ENCODE results near the gene POC1A.
A peak's percentile ranks its signal among the peaks of the same experiment; 100 is the strongest.

POC1A gene

DNA sequence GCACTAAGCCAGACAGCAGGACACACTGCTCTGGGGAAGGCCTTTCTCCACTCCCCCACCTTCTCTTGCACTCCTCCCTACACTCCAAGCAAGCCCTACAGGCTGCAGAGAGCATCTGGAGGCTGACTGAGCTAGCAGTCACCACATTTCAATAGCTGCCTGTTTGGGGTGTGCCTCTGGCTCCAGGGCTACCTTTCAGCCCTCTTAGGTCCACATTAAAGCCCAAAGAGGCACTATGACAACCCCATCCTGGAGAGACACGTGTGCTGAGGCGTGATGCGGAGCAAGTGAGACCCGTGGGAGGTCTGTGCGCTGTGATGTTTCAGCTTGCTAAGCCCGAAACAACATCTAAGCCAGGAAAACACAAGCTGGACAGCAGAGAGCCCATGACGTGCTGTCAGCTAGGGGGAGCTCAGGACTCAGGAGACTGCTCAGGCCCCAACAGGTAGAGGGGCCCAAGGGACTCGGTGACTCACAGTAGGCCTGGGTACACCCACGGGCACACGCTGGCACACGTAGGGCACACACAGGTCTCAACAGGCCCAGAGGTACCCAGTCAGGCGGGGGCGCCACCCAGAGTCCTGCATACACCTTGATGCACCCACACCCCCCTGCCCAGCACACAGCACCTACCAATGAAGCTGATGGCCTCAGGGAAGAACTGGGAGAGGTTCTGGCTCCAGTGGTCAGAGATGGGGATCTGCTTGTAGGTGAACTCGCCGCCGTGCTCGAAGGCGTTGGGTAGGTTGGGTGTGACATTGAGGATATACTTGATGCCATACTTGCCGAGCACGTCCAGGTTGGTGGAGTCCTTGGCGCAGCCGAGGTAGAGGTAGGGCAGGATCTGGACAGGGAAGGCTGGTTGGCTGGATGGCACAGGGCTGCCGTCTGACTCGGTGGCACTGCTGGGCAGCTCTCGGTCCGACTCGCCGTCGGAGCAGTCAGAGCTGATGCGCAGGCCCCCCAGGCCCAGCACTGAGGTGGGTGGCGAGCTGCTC is 100.6 kb downstream of the POC1A start:
- DNase-seq (ENCODE audit: low spot score): peak; percentile 68
- in situ Hi-C loops (cut with MboI; ENCODE audit: low sequenced_read_pairs, unreplicated experiment): no loop called here
- TF ChIP-seq, protein P1, sequence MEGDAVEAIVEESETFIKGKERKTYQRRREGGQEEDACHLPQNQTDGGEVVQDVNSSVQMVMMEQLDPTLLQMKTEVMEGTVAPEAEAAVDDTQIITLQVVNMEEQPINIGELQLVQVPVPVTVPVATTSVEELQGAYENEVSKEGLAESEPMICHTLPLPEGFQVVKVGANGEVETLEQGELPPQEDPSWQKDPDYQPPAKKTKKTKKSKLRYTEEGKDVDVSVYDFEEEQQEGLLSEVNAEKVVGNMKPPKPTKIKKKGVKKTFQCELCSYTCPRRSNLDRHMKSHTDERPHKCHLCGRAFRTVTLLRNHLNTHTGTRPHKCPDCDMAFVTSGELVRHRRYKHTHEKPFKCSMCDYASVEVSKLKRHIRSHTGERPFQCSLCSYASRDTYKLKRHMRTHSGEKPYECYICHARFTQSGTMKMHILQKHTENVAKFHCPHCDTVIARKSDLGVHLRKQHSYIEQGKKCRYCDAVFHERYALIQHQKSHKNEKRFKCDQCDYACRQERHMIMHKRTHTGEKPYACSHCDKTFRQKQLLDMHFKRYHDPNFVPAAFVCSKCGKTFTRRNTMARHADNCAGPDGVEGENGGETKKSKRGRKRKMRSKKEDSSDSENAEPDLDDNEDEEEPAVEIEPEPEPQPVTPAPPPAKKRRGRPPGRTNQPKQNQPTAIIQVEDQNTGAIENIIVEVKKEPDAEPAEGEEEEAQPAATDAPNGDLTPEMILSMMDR (IDR thresholded peaks at IDR 0.05; ENCODE audit: borderline replicate concordance, control extremely low read depth, extremely low read depth, insufficient read depth, missing control alignments): peak; percentile 82

DNA sequence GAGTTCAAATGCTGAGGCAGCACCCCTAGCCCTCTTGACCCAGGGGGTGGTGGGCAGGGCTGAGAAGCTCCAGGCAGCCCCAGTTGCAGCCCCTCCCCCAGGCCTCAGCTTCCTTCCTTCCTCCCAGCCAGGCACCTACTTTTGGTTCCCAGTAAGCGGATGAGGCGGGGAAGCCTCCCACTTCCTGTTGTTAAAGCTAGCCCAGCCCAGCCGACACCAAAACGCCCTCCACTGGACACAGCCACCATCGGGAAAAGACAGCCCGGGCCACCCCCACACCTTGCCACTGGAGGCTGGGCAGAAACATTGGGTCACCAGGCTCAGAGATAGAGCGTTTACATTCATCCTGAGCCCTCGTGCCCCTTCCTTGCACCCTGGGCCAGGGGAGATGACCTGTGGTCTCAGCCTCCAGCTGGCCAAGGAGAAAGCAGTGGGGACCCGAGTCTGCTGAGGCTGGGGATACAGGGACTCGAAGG is 101.4 kb downstream of the POC1A start:
- TF ChIP-seq, protein P1 (IDR thresholded peaks at IDR 0.05; ENCODE audit: borderline replicate concordance, control extremely low read depth, extremely low read depth, insufficient read depth, missing control alignments): peak; percentile 40
- peak; percentile 63 for DNase-seq (ENCODE audit: low spot score)
- in situ Hi-C loops (cut with MboI; ENCODE audit: low sequenced_read_pairs, unreplicated experiment): no loop called here

DNA sequence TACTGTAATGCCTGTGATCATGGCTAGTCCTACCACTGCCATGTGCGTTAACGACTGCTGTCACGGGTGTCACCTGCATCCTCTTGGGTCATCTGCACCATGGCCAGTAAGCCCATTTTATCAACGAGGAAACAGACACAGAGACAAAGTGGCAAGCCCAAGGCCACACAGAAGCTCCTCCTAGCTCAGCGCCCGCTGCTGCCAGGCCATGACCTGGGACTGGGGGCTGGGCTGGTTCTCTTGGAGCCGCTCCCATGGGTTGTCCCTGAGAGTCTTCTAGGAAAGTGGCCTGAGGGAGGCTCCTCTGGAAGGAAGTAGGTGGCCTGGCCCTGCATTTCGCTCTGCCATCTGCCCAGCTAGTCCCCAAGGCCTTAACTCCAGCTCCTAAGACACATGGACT is 102.8 kb downstream of the POC1A start:
- TF ChIP-seq, protein P1 (IDR thresholded peaks at IDR 0.05; ENCODE audit: borderline replicate concordance, control extremely low read depth, extremely low read depth, insufficient read depth, missing control alignments): no peak
- in situ Hi-C loops (cut with MboI; ENCODE audit: low sequenced_read_pairs, unreplicated experiment): no loop called here

GRCh38 chr3:52050571-52050970 is 103.7 kb downstream of the POC1A start:
- DNase-seq (ENCODE audit: low spot score): no peak
- in situ Hi-C loops (cut with MboI; ENCODE audit: low sequenced_read_pairs, unreplicated experiment): no loop called here
- TF ChIP-seq, protein P1 (IDR thresholded peaks at IDR 0.05; ENCODE audit: borderline replicate concordance, control extremely low read depth, extremely low read depth, insufficient read depth, missing control alignments): no peak

More for the DNA sequence above, 102.8 kb downstream of the POC1A start:
- DNase-seq (ENCODE audit: low spot score): no peak

GRCh38 chr3:52049503-52049902 is 104.7 kb downstream of the POC1A start:
- no peak for DNase-seq (ENCODE audit: low spot score)
- in situ Hi-C loops (cut with MboI; ENCODE audit: low sequenced_read_pairs, unreplicated experiment): no loop called here
- TF ChIP-seq, protein P1 (IDR thresholded peaks at IDR 0.05; ENCODE audit: borderline replicate concordance, control extremely low read depth, extremely low read depth, insufficient read depth, missing control alignments): no peak

- no peak for DNase-seq (ENCODE audit: low spot score)
- TF ChIP-seq, protein P1 (IDR thresholded peaks at IDR 0.05; ENCODE audit: borderline replicate concordance, control extremely low read depth, extremely low read depth, insufficient read depth, missing control alignments): no peak
- in situ Hi-C loops (cut with MboI; ENCODE audit: low sequenced_read_pairs, unreplicated experiment): no loop called here
Measured at GRCh38 chr3:52047295-52047960, 106.8 kb downstream of the POC1A start.
